Measurements from ENCODE around the gene FAM237B.

Gene FAM237B

GRCh38 chr7:90298145-90299038 lies 22.7 kb downstream of the FAM237B start:
- peaks cover 11% of the 10 kb centered on the region for H3K4me1 ChIP-seq (ENCODE audit: insufficient read depth, poor library complexity, severe bottlenecking)
- H3K27me3 ChIP-seq (ENCODE audit: insufficient read depth, poor library complexity, severe bottlenecking) = no peaks in the 10 kb centered on the region
- DNase-seq (ENCODE audit: low spot score) (no peak), ATAC-seq (ENCODE audit: low read depth) (peak; percentile 100)
- TF ChIP-seq, protein P1, sequence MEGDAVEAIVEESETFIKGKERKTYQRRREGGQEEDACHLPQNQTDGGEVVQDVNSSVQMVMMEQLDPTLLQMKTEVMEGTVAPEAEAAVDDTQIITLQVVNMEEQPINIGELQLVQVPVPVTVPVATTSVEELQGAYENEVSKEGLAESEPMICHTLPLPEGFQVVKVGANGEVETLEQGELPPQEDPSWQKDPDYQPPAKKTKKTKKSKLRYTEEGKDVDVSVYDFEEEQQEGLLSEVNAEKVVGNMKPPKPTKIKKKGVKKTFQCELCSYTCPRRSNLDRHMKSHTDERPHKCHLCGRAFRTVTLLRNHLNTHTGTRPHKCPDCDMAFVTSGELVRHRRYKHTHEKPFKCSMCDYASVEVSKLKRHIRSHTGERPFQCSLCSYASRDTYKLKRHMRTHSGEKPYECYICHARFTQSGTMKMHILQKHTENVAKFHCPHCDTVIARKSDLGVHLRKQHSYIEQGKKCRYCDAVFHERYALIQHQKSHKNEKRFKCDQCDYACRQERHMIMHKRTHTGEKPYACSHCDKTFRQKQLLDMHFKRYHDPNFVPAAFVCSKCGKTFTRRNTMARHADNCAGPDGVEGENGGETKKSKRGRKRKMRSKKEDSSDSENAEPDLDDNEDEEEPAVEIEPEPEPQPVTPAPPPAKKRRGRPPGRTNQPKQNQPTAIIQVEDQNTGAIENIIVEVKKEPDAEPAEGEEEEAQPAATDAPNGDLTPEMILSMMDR (IDR thresholded peaks at IDR 0.05; ENCODE audit: poor library complexity, severe bottlenecking) = peak; percentile 87
- no peaks in the 10 kb centered on the region for H3K36me3 ChIP-seq (ENCODE audit: low read depth)
- no peak overlapping the region for H3K27ac ChIP-seq (ENCODE audit: poor library complexity, severe bottlenecking)
- H3K4me3 ChIP-seq (ENCODE audit: severe bottlenecking) = no peak overlapping the region
- no peaks in the 10 kb centered on the region for H3K9me3 ChIP-seq (ENCODE audit: severe bottlenecking)

- no peak overlapping the region for H3K27ac ChIP-seq (ENCODE audit: poor library complexity, severe bottlenecking)
- H3K9me3 ChIP-seq (ENCODE audit: severe bottlenecking) = no peaks in the 10 kb centered on the region
Measured at GRCh38 chr7:90290244-90291113, 30.6 kb downstream of the FAM237B start.

GRCh38 chr7:90288154-90288553 lies 33.0 kb downstream of the FAM237B start:
- H3K4me3 ChIP-seq (ENCODE audit: severe bottlenecking) = no peak overlapping the region
- no peaks in the 10 kb centered on the region for H3K4me1 ChIP-seq (ENCODE audit: insufficient read depth, poor library complexity, severe bottlenecking)
- H3K36me3 ChIP-seq (ENCODE audit: low read depth) = no peaks in the 10 kb centered on the region
- TF ChIP-seq, protein P1 (IDR thresholded peaks at IDR 0.05; ENCODE audit: poor library complexity, severe bottlenecking) = no peak
- H3K27ac ChIP-seq (ENCODE audit: poor library complexity, severe bottlenecking) = no peak overlapping the region
- no peak for ATAC-seq (ENCODE audit: low read depth)
- peaks cover 2% of the 10 kb centered on the region for H3K27me3 ChIP-seq (ENCODE audit: insufficient read depth, poor library complexity, severe bottlenecking)
- no peaks in the 10 kb centered on the region for H3K9me3 ChIP-seq (ENCODE audit: severe bottlenecking)
- no peak for DNase-seq (ENCODE audit: low spot score)

More at GRCh38 chr7:90290244-90291113, 30.6 kb downstream of the FAM237B start:
- TF ChIP-seq, protein P1 (IDR thresholded peaks at IDR 0.05; ENCODE audit: poor library complexity, severe bottlenecking) = no peak
- no peak for ATAC-seq (ENCODE audit: low read depth)
- Histone ChIP-seq H3K36me3 (ENCODE audit: low read depth) (no peaks in the 10 kb centered on the region), H3K27me3 (ENCODE audit: insufficient read depth, poor library complexity, severe bottlenecking) (peaks cover 2% of the 10 kb centered on the region), H3K4me1 (ENCODE audit: insufficient read depth, poor library complexity, severe bottlenecking) (no peaks in the 10 kb centered on the region), H3K4me3 (ENCODE audit: severe bottlenecking) (no peak overlapping the region)
- DNase-seq (ENCODE audit: low spot score) = no peak

DNA sequence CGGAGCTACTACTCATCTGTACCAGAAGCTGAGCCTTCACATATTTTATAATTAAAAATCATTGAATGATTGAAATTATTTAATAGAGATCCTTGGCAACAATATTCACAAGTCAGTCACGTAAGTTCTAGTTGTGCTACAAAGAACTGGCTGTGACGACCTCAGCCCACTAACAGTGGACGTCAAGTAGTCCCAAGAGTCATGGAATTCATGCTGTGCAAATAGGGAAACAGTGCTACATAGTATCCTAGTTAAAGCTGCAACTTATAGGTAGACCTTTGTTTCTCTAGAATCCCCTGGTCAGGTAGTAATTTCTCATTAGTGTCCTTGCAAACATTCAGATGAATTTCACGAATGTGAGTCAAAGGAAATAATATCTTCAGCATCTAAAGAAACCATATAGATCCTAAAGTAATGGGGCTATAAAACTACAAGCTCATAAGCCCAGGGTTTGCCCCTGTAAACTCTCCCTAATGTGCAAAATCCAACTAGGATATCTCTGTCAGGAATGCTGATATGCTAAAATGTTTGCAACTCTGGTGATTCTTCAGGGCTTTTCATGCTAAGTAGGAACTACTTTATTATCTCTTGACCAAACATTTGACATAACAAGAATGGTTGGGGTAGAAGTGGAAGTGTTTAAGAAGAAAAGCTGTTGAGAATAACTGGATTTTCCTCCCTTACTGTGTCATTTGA lies 44.9 kb downstream of the FAM237B start:
- H3K27ac ChIP-seq (ENCODE audit: poor library complexity, severe bottlenecking) = no peak overlapping the region
- no peaks in the 10 kb centered on the region for H3K27me3 ChIP-seq (ENCODE audit: insufficient read depth, poor library complexity, severe bottlenecking)
- ATAC-seq (ENCODE audit: low read depth) = no peak
- no peak for DNase-seq (ENCODE audit: low spot score)
- no peak overlapping the region for H3K4me3 ChIP-seq (ENCODE audit: severe bottlenecking)
- TF ChIP-seq, protein P1 (IDR thresholded peaks at IDR 0.05; ENCODE audit: poor library complexity, severe bottlenecking) = no peak
- H3K4me1 ChIP-seq (ENCODE audit: insufficient read depth, poor library complexity, severe bottlenecking) = peaks cover 5% of the 10 kb centered on the region
- no peaks in the 10 kb centered on the region for H3K36me3 ChIP-seq (ENCODE audit: low read depth)
- H3K9me3 ChIP-seq (ENCODE audit: severe bottlenecking) = no peaks in the 10 kb centered on the region

All from RWPE2 (cell line).